ENCODE measurements around the gene ACTR5.

GRCh38 chr20:38747495-38748096 lies 664 bp upstream of the ACTR5 start:
- TF ChIP-seq CTCF (IDR thresholded peaks at IDR 0.05), result no peak
- TF ChIP-seq POLR2A (IDR thresholded peaks at IDR 0.05), result no peak
